NCI-H1105 treated with DMSO at 0.1 percent for 48 hours (cell line): ENCODE data around the gene LSMEM2.

Experiments used
- DNase-seq: peaks from one replicate; lab custom pipeline; 2025; lab: John Stamatoyannopoulos, UW

The LSMEM2 gene

GRCh38 chr3:50322115-50322385, 43.2 kb downstream of the LSMEM2 start:
- no peak for DNase-seq

- DNase-seq = peak; percentile 47
Measured at GRCh38 chr3:50322386-50323091, 43.7 kb downstream of the LSMEM2 start, which contains the start of gene HYAL2. HYAL2 (minus strand) TSS chr3:50322745; CDS start chr3:50320489, 2,256 bp downstream.

- no peak for DNase-seq
Measured at GRCh38 chr3:50323092-50323600, 44.3 kb downstream of the LSMEM2 start.

- DNase-seq = no peak
Measured at GRCh38 chr3:50323614-50324199, 44.8 kb downstream of the LSMEM2 start.

DNA sequence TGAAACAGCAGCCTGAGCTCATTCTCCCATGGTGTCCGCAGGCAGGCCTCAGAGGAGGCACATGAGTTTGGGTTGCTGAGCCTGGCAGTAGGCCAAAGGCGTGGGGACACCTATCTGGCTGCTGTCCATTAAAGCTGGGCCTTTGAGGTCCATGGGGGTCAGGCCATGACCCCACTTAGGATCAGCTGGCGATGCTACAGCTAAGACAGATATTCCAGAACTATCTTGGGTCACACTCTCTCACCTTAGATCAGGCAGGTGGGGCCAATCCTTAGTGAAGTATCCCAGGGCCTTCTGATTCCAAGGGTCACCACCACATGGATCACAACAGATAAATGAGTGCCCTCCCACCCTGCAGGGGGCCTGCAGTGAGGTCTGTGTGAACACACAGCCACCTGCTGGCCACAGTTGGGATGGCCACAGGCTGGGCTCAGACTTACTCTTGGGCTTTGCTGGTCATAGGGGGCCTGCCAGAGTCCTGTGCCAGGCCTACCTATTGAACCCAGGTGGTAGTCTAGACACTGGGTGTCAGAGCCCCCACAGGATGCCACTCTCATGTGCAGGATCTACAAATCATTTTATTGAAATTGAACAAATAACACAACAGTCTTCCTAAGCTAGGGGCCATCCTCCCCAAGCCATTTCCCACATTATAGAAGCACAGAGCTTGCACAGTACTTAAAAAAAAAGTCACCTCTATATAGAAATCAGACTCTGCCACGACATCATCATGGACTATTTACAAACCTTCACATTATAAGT, 45.6 kb downstream of the LSMEM2 start:
- DNase-seq = peak; percentile 17

GRCh38 chr3:50325113-50325480, 46.2 kb downstream of the LSMEM2 start:
- no peak for DNase-seq

GRCh38 chr3:50325497-50326181, 46.8 kb downstream of the LSMEM2 start:
- no peak for DNase-seq

DNA sequence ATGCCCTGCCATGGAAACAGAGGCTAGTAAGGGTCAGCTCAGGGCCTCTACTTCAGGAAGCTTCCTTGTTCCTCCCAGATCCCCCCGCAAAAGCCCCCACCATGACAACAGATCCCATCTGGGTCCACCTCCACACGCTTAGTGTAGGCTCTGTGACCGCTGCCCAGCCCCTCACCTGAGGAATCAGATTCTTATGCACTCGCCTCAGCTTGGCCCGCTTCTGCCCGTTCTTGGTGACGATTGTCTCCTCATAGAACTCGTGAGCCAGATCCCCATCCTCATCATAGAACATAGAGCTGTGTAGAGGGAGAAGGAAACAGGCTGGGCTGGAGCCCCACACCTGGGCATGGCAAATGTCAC, 47.3 kb downstream of the LSMEM2 start:
- DNase-seq = no peak

GRCh38 chr3:50327129-50327528, 48.2 kb downstream of the LSMEM2 start:
- no peak for DNase-seq

DNA sequence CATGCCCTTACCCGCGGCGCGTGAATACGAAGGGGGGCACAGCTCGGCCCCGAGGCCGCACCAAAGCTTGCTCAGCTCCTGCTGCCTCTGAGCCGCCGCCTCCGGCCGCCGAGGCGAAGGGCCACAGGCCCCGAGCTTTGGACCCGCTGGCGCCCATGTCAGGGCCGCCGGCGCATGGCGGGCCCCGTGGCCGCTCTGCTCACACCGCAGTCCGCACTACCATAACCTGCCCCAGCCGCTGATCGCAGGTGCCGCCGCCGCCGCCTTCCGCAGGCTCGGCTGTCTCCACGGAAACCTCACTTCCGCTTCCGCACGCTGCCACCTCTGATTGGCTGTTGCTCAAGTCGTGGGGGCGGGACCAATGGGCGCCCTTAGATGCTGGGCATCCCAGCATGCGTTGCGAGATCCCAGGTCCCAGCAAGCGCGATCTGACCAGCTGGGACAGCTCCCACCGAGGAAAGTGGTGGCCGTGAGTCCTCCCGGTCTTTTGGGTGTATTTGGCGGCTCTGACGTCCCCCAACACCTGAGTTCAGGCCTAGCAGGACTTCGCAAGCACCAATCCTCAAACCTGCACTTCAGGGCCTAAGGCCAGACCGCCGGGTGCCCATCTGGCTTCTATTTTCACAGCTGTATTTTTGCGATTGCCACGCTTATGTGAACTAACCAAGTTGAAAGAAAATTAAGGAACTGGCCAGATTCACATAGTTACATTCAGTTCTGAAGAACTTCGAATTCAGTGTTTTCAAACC, 49.2 kb downstream of the LSMEM2 start, which contains the start of gene TUSC2:
TUSC2 (minus strand) TSS at position 281 of the 749 bp plus-strand sequence; CDS start at position 157, 124 bp downstream.
- peak; percentile 86 for DNase-seq

- no peak for DNase-seq
Measured at GRCh38 chr3:50330330-50330729, 51.4 kb downstream of the LSMEM2 start.

DNA sequence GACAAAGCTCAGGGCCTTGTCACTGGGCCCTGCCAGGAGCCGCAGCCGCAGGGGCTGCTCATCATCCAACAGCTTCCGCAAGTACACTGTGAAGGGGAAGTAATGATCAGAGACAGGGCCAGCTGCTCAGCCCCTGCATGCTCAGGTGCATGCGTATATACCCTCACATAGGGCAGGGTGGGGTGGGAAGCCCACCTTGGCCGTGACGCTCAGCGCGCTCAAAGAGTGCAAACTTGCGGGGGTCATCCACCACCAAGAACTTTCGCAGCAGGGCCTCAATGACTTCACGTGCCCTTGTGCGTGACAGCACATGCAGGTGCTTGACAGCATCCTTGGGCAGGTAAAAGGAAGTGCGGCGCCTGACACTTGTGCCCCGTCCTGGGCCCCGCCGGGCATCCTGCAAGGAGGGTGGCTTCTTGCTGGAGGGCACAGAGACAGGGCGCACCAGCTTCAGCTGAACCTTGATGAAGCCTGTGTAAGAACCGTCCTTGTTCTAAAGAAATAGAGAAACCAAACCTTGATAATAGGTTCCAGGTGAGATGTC, 52.5 kb downstream of the LSMEM2 start:
- no peak for DNase-seq

- DNase-seq = no peak
Measured at GRCh38 chr3:50333744-50334328, 54.9 kb downstream of the LSMEM2 start.

- DNase-seq = no peak
Measured at GRCh38 chr3:50334339-50335075, 55.6 kb downstream of the LSMEM2 start.

DNA sequence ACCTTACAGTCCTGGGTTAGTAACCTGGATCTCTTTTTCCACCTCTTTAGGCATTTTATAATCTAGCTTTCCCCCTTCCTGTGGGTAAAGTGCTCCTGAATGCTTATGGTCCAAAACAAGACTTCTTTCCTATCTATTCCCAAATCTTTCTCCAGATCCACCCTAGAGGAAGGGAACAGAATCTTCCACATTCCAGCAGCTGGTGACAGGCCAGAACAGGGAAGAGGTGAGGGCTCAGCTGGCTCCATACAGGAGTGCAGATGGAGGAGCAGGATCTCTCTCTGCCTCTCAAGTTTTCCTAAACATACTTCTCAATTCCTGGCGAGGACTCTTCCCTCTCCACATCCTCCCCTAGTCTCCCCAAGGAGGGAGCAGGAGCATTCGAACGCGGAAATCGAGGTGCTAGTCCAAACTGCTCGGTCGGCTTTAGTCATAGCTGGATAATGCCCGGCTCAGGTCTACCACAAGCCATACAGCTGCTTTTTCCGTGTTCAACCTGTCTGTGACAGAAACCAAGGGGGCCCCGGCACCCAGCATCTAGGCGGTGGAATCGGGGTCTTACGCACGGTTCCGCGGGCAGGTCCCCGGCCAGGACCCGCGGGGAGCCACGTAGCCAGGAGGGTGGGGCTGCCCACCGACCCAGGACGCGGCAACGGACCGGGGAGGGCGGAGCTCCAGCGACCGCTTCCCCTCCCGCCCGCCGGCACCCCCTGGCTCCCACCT, 57.7 kb downstream of the LSMEM2 start:
- no peak for DNase-seq

- DNase-seq = peak; percentile 92
Measured at GRCh38 chr3:50337175-50337861, 58.4 kb downstream of the LSMEM2 start.
